ENCODE data around the gene KIAA1958. TPM values are rescaled to one million over a fixed set of nuclear protein-coding genes. Genes with fewer than 3 reads are reported as not detected.

KIAA1958 gene
- total and polyA plus RNA-seq, 10 of the 15 experiments (the other 5 are each of a cell fraction or from before 2014, with no cell fraction given) = 0.53 to 8.7 (median 4.0) TPM

DNA sequence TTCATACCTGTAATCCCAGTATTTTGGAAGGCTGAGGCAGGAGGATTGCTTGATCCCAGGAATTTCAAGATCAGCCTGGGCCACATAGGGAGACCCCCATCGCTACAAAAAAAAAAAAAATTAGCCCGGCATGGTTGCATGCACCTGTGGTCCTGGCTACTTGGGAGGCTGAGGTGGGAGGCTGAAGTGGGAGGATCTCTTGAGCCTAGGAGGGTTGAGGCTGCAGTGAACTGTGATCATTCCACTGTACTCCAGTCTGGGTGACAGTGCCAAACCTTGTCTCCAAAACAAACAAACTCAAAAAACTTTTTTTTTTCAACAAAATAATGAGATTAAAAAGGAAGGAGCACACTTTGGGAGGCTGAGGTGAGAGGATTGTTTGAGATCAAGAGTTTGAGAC, 14.2 kb downstream of the KIAA1958 start (continued):
- TF ChIP-seq, protein P1, sequence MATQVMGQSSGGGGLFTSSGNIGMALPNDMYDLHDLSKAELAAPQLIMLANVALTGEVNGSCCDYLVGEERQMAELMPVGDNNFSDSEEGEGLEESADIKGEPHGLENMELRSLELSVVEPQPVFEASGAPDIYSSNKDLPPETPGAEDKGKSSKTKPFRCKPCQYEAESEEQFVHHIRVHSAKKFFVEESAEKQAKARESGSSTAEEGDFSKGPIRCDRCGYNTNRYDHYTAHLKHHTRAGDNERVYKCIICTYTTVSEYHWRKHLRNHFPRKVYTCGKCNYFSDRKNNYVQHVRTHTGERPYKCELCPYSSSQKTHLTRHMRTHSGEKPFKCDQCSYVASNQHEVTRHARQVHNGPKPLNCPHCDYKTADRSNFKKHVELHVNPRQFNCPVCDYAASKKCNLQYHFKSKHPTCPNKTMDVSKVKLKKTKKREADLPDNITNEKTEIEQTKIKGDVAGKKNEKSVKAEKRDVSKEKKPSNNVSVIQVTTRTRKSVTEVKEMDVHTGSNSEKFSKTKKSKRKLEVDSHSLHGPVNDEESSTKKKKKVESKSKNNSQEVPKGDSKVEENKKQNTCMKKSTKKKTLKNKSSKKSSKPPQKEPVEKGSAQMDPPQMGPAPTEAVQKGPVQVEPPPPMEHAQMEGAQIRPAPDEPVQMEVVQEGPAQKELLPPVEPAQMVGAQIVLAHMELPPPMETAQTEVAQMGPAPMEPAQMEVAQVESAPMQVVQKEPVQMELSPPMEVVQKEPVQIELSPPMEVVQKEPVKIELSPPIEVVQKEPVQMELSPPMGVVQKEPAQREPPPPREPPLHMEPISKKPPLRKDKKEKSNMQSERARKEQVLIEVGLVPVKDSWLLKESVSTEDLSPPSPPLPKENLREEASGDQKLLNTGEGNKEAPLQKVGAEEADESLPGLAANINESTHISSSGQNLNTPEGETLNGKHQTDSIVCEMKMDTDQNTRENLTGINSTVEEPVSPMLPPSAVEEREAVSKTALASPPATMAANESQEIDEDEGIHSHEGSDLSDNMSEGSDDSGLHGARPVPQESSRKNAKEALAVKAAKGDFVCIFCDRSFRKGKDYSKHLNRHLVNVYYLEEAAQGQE (IDR thresholded peaks at IDR 0.05; ENCODE audit: low read depth, low read length) = no peak
- TF ChIP-seq ZNF24 (IDR thresholded peaks at IDR 0.05) (no peak), SP1 (IDR thresholded peaks at IDR 0.05; ENCODE audit: low read depth, low read length) (no peak), RELA (IDR thresholded peaks at IDR 0.05; ENCODE audit: borderline replicate concordance, partially characterized antibody) (no peak), RCOR1 (conservative IDR thresholded peaks at IDR 0.05; ENCODE audit: low read depth, low read length) (no peak)

DNA sequence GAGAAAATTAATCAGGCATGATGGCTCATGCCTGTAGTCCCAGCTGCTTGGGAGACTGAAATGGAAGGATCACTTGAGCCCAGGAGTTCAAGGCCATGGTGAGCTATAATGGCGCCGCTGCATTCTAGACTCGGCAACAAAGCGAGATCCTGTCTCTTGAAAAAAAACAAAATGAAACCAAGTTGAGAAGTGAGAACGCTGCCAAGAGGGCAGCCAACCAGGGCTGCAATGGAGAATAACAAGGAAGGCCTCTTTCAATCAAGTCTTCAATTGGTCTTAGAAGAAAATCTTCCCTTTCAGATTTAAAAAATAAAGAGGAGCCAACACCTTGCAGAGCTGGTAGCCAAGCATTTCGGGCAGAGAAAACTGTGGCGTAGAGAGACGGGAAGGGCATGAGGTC, 14.7 kb downstream of the KIAA1958 start:
- H3K9ac ChIP-seq (ENCODE audit: control insufficient read depth, insufficient read depth, low read length) = no peak overlapping the region
- no TSS peak for BruUV-seq (replicated peaks)
- SMC1A ChIA-PET (ENCODE audit: uncharacterized antibody, unreplicated experiment) = interaction anchor here (0.7 kb wide), 1 partner anchor 62 kb away, joined by 3 read pairs; no protein-coding TSS in a partner anchor
- TF ChIP-seq SRF (IDR thresholded peaks at IDR 0.05; ENCODE audit: low read depth in 2 of 2, low read length in 2 of 2) = no peak
- TF ChIP-seq, protein P2, sequence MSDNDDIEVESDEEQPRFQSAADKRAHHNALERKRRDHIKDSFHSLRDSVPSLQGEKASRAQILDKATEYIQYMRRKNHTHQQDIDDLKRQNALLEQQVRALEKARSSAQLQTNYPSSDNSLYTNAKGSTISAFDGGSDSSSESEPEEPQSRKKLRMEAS (IDR thresholded peaks at IDR 0.05; ENCODE audit: low read depth, low read length) = no peak
- no peak for TF ChIP-seq ZZZ3 (IDR thresholded peaks at IDR 0.05; ENCODE audit: control insufficient read depth, insufficient read length, low read depth)
- TF ChIP-seq ESRRA (IDR thresholded peaks at IDR 0.05; ENCODE audit: low read length) = no peak
- no peak for TF ChIP-seq RAD51 (IDR thresholded peaks at IDR 0.05)
- TF ChIP-seq, protein P3, sequence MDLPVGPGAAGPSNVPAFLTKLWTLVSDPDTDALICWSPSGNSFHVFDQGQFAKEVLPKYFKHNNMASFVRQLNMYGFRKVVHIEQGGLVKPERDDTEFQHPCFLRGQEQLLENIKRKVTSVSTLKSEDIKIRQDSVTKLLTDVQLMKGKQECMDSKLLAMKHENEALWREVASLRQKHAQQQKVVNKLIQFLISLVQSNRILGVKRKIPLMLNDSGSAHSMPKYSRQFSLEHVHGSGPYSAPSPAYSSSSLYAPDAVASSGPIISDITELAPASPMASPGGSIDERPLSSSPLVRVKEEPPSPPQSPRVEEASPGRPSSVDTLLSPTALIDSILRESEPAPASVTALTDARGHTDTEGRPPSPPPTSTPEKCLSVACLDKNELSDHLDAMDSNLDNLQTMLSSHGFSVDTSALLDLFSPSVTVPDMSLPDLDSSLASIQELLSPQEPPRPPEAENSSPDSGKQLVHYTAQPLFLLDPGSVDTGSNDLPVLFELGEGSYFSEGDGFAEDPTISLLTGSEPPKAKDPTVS (IDR thresholded peaks at IDR 0.05; ENCODE audit: low read depth, low read length) = no peak
- no peak for TF ChIP-seq NBN (IDR thresholded peaks at IDR 0.05)
- TF ChIP-seq CBX5 (IDR thresholded peaks at IDR 0.05; ENCODE audit: low read depth) = no peak
- no peak for TF ChIP-seq TCF3 (IDR thresholded peaks at IDR 0.05; ENCODE audit: borderline replicate concordance, insufficient read depth, low read depth, low read length)
- TF ChIP-seq MTA3 (IDR thresholded peaks at IDR 0.05; ENCODE audit: borderline replicate concordance, low read length) = no peak
- no peak for TF ChIP-seq TBL1XR1 (IDR thresholded peaks at IDR 0.05; ENCODE audit: low read depth, low read length)
- TF ChIP-seq EGR1 (IDR thresholded peaks at IDR 0.05; ENCODE audit: borderline replicate concordance in 1 of 2, low read depth in 2 of 2, low read length in 2 of 2) = no peak

More for the DNA sequence above, 14.7 kb downstream of the KIAA1958 start:
- no peak for DNase-seq (ENCODE audit: low read depth, low spot score)
- Histone ChIP-seq H3K4me3 (no peak overlapping the region), H3K36me3 (ENCODE audit: control insufficient read depth in 2 of 2, insufficient read depth in 2 of 2, low read length in 1 of 2) (no peaks in the 10 kb centered on the region), H3K27me3 (replicated peaks in 1 of 2; ENCODE audit: control insufficient read depth in 2 of 2, insufficient read depth in 2 of 2, low read length in 1 of 2) (no peaks in the 10 kb centered on the region), H3K4me1 (ENCODE audit: control insufficient read depth, insufficient read depth, low read length) (no peaks in the 10 kb centered on the region), H3K79me2 (ENCODE audit: control insufficient read depth, insufficient read depth, low read length) (peaks cover 1% of the 10 kb centered on the region; the same call in 1 of the 2 replicates), H3K4me2 (ENCODE audit: control insufficient read depth, insufficient read depth) (no peak overlapping the region), H4K20me1 (ENCODE audit: control insufficient read depth, insufficient read depth) (no peaks in the 10 kb centered on the region), H3K27ac (ENCODE audit: control insufficient read depth, insufficient read depth) (no peak overlapping the region), H2AFZ (ENCODE audit: control insufficient read depth, low read depth, low read length) (no peak overlapping the region), H3K9me3 (replicated peaks; ENCODE audit: control insufficient read depth, insufficient read depth, low read length) (no peaks in the 10 kb centered on the region)
- ChIA-PET RAD21 (ENCODE audit: unreplicated experiment) (no interaction called here), POLR2A (no interaction called here), CTCF (interaction anchor here (0.6 to 1.2 kb wide), 2 partner anchors 11 to 120 kb away, joined by 3 to 4 read pairs; no protein-coding TSS in a partner anchor)
- intact Hi-C loops (cut with micrococcal nuclease; ENCODE audit: unreplicated experiment) = no loop called here
- no peak for FAIRE-seq
- in situ Hi-C loops (cut with MboI) = no loop called here
- ATAC-seq = no peak
- 94% methylated on average over 8 of the region's 8 CpGs for WGBS (ENCODE audit: insufficient coverage, insufficient replicate concordance, low lambda C conversion rate, missing lambda C conversion rate)

All from GM12878 (cell line).